Loucy (cell line): Measurements from ENCODE around the gene MAP2K4.

ENCODE experiments used
- EZH2phosphoT487 ChIP-seq: fragments of 200-600 bp; IDR thresholded peaks from 2 replicates; pipeline ENCODE4 v1.6.1; 2018; ENCODE audit warnings: antibody characterized with exemption, mild to moderate bottlenecking, moderate library complexity, borderline replicate concordance
- TF ChIP-seq, protein P1 (sequence below): fragments of 200-600 bp; sonication (generic); conservative IDR thresholded peaks from 2 replicates; pipeline ENCODE4 v1.5.1; 2014; ENCODE audit warnings: mild to moderate bottlenecking, antibody characterized with exemption, low read length

GRCh38 chr17:12085076-12085949 lies 64.6 kb downstream of the MAP2K4 start:
- TF ChIP-seq, protein P1, sequence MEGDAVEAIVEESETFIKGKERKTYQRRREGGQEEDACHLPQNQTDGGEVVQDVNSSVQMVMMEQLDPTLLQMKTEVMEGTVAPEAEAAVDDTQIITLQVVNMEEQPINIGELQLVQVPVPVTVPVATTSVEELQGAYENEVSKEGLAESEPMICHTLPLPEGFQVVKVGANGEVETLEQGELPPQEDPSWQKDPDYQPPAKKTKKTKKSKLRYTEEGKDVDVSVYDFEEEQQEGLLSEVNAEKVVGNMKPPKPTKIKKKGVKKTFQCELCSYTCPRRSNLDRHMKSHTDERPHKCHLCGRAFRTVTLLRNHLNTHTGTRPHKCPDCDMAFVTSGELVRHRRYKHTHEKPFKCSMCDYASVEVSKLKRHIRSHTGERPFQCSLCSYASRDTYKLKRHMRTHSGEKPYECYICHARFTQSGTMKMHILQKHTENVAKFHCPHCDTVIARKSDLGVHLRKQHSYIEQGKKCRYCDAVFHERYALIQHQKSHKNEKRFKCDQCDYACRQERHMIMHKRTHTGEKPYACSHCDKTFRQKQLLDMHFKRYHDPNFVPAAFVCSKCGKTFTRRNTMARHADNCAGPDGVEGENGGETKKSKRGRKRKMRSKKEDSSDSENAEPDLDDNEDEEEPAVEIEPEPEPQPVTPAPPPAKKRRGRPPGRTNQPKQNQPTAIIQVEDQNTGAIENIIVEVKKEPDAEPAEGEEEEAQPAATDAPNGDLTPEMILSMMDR, result 0 out of 2 replicates have a peak, but pooled peaks have one; percentile 26
- TF ChIP-seq EZH2phosphoT487, result no peak
